Measurements from ENCODE around the gene HTR4.

GRCh38 chr5:148469501-148469935, 184.8 kb downstream of the HTR4 start:
- TF ChIP-seq CTCF (IDR thresholded peaks at IDR 0.05), result no peak
- no peak for TF ChIP-seq POLR2A (IDR thresholded peaks at IDR 0.05)
